ENCODE results near the gene XPO4. TPM values are rescaled to one million over a fixed set of nuclear protein-coding genes. Genes with fewer than 3 reads are reported as not detected.

XPO4 gene
- total RNA-seq, 4 donors from 2014 or later, result 11.7 to 25.2 (median 13.3) TPM

GRCh38 chr13:20825477-20825875, 77.1 kb downstream of the XPO4 start:
- H3K4me3 ChIP-seq, result no peak overlapping the region
- H3K27me3 ChIP-seq, result no peaks in the 10 kb centered on the region
- in situ Hi-C loops (cut with MboI; ENCODE audit: low pct_ligation_motif_present in 1 of 4, low pct_unique_long_range_greater_than_20kb in 1 of 4, low sequenced_read_pairs in 3 of 4), result loop anchor here in 3 of 4 donors (10.0 to 25.0 kb wide), 3 partner anchors 111 to 338 kb away; no protein-coding TSS in a partner anchor
- TF ChIP-seq CTCF (IDR thresholded peaks at IDR 0.05) (no peak), EP300 (IDR thresholded peaks at IDR 0.05; ENCODE audit: low read depth) (no peak), POLR2A (IDR thresholded peaks at IDR 0.05) (no peak), POLR2AphosphoS5 (IDR thresholded peaks at IDR 0.05) (no peak)
- no peaks in the 10 kb centered on the region for H3K36me3 ChIP-seq
- DNase-seq, result no peak
- WGBS, 2 donors (ENCODE audit: low coverage in 1 of 2), result 55 to 74% methylated on average over 3 of the region's 3 CpGs
- H3K27ac ChIP-seq, result no peak overlapping the region
- intact Hi-C loops (cut with DNase I; ENCODE audit: low total_unique reads), result loop anchor here (10.0 kb wide), 1 partner anchor 111 kb away; no protein-coding TSS in a partner anchor
- H3K9me3 ChIP-seq, result no peaks in the 10 kb centered on the region
- peaks cover 0 to 15% (median 0%) of the 10 kb centered on the region in 4 donors for H3K4me1 ChIP-seq

GRCh38 chr13:20824762-20825476, 77.6 kb downstream of the XPO4 start:
- Histone ChIP-seq H3K27ac (no peak overlapping the region), H3K4me3 (no peak overlapping the region), H3K36me3 (no peaks in the 10 kb centered on the region), H3K27me3 (no peaks in the 10 kb centered on the region), H3K9me3 (no peaks in the 10 kb centered on the region), H3K4me1 (peaks cover 0 to 15% (median 0%) of the 10 kb centered on the region in 4 donors)
- TF ChIP-seq POLR2AphosphoS5 (IDR thresholded peaks at IDR 0.05) (no peak), EP300 (IDR thresholded peaks at IDR 0.05; ENCODE audit: low read depth) (no peak), POLR2A (IDR thresholded peaks at IDR 0.05) (no peak), CTCF (IDR thresholded peaks at IDR 0.05) (no peak)
- WGBS, 2 donors (ENCODE audit: low coverage in 1 of 2), result 75 to 79% methylated on average over 5 of the region's 5 CpGs
- intact Hi-C loops (cut with DNase I; ENCODE audit: low total_unique reads) (loop anchor here (10.0 kb wide), 1 partner anchor 110 kb away; no protein-coding TSS in a partner anchor), in situ Hi-C loops (cut with MboI; ENCODE audit: low pct_ligation_motif_present in 1 of 4, low pct_unique_long_range_greater_than_20kb in 1 of 4, low sequenced_read_pairs in 3 of 4) (loop anchor here (10.0 to 25.0 kb wide), 5 partner anchors 110 to 638 kb away; partner anchors contain the start of genes GJB2 (in 1 of the 4) and IL17D (in 1 of the 4))
- DNase-seq, result no peak

DNA sequence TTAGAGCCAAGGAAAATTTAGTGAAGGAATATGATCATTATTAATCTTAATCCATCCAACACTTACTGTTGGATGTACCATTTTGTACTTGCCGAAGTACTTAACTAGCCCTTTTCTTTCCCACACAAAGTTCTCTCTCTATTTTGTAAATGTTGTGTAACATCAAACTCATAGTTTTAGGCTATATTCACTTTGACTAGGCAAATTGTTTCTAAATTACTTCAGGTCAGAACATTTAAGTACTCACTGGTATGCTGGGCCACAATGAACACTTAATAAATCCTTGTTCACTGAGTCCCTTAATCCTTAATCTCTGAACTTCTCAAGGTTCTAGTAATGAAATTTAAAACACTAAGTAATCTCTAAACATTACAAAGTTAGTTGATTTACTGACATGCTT, 79.5 kb downstream of the XPO4 start:
- intact Hi-C loops (cut with DNase I; ENCODE audit: low total_unique reads) (loop anchor here (10.0 kb wide), 1 partner anchor 108 kb away; no protein-coding TSS in a partner anchor), in situ Hi-C loops (cut with MboI; ENCODE audit: low pct_ligation_motif_present in 1 of 4, low pct_unique_long_range_greater_than_20kb in 1 of 4, low sequenced_read_pairs in 3 of 4) (loop anchor here in 3 of 4 donors (10.0 to 25.0 kb wide), 4 partner anchors 108 to 636 kb away; partner anchors contain the start of genes GJB2 (in 1 of the 3) and IL17D (in 1 of the 3))
- TF ChIP-seq POLR2A (IDR thresholded peaks at IDR 0.05), result no peak
- TF ChIP-seq EP300 (IDR thresholded peaks at IDR 0.05; ENCODE audit: low read depth), result no peak
- TF ChIP-seq POLR2AphosphoS5 (IDR thresholded peaks at IDR 0.05), result no peak
- 94 to 100% methylated on average over 1 of the region's 1 CpG for WGBS, 2 donors (ENCODE audit: low coverage in 1 of 2)
- Histone ChIP-seq H3K27ac (no peak overlapping the region), H3K36me3 (no peaks in the 10 kb centered on the region), H3K9me3 (no peaks in the 10 kb centered on the region), H3K4me1 (peaks cover 0 to 9% (median 0%) of the 10 kb centered on the region in 4 donors), H3K4me3 (no peak overlapping the region), H3K27me3 (no peaks in the 10 kb centered on the region)
- no peak for DNase-seq

DNA sequence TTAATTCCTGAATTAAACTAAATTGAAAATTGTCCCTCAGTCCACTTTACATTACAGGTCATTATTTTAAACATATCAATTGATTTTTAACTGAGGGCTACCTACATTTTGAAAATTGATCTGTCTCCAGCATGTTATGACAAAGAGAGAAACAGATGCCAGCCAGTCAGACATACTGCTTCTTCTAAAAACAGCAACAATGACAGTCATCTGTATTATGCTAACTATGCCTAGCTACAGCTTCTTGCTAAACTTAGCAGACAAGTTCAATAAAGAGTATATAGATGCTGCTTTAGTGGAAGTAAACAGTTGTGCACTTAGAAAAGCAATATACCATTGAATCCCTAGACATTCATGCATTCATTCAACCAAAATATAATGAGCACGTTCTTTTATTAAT, 80.1 kb downstream of the XPO4 start:
- no peaks in the 10 kb centered on the region for H3K27me3 ChIP-seq
- intact Hi-C loops (cut with DNase I; ENCODE audit: low total_unique reads) (loop anchor here (10.0 kb wide), 1 partner anchor 108 kb away; no protein-coding TSS in a partner anchor), in situ Hi-C loops (cut with MboI; ENCODE audit: low pct_ligation_motif_present in 1 of 4, low pct_unique_long_range_greater_than_20kb in 1 of 4, low sequenced_read_pairs in 3 of 4) (loop anchor here in 3 of 4 donors (10.0 to 25.0 kb wide), 4 partner anchors 108 to 635 kb away; partner anchors contain the start of genes GJB2 (in 1 of the 3) and IL17D (in 1 of the 3))
- no peaks in the 10 kb centered on the region for H3K9me3 ChIP-seq
- H3K4me1 ChIP-seq, result peaks cover 0 to 9% (median 0%) of the 10 kb centered on the region in 4 donors
- H3K36me3 ChIP-seq, result no peaks in the 10 kb centered on the region
- no peak overlapping the region for H3K4me3 ChIP-seq
- TF ChIP-seq EP300 (IDR thresholded peaks at IDR 0.05; ENCODE audit: low read depth) (no peak), CTCF (IDR thresholded peaks at IDR 0.05) (no peak), POLR2AphosphoS5 (IDR thresholded peaks at IDR 0.05) (no peak), POLR2A (IDR thresholded peaks at IDR 0.05) (no peak)
- no peak for DNase-seq
- H3K27ac ChIP-seq, result no peak overlapping the region
- WGBS, 2 donors (ENCODE audit: low coverage in 1 of 2), result 83 to 100% methylated on average over 1 of the region's 1 CpG
